HepG2 (cell line): ENCODE measurements around the gene PROSER1. TPM values are rescaled to one million over a fixed set of nuclear protein-coding genes. Genes with fewer than 3 reads are reported as not detected.

Experiments
- KDM6A ChIP-seq: IDR thresholded peaks from 2 replicates; pipeline ENCODE4 v1.6.1; 2016; ENCODE audit warnings: low read depth
- MEIS2 ChIP-seq: sonication (generic); formaldehyde crosslinking; IDR thresholded peaks from 2 replicates; pipeline ENCODE4 v1.9.0; 2021; ENCODE audit warnings: mild to moderate bottlenecking, missing genetic modification reagents
- MXD4 ChIP-seq: IDR thresholded peaks from 2 replicates; pipeline ENCODE4 v1.6.1; 2016; ENCODE audit warnings: mild to moderate bottlenecking, missing biosample characterization, missing genetic modification reagents
- MYC ChIP-seq: sonication (generic); formaldehyde crosslinking; IDR thresholded peaks from 2 replicates; pipeline ENCODE4 v1.9.0; 2021; ENCODE audit warnings: missing genetic modification reagents, borderline replicate concordance
- NFE2L2 ChIP-seq: fragments of 150-350 bp; IDR thresholded peaks from 2 replicates; pipeline ENCODE4 v1.6.1; 2014; ENCODE audit warnings: low read length
- SALL2 ChIP-seq: sonication (generic); formaldehyde crosslinking; IDR thresholded peaks from 2 replicates; pipeline ENCODE4 v1.8.1; 2023; ENCODE audit warnings: mild to moderate bottlenecking, missing genetic modification reagents, inconsistent platforms
- ZBTB40 ChIP-seq, 2 experiments: fragments of 450-650 bp in 1 of 2; sonication (generic) in 1 of 2; formaldehyde crosslinking in 1 of 2; IDR thresholded peaks; 2 replicates each; pipeline versions ENCODE4 v1.6.1 to v1.8.0; 2016 to 2022; ENCODE audit warnings: antibody characterized with exemption in 1 of 2, mild to moderate bottlenecking in 1 of 2, missing genetic modification reagents in 1 of 2
- ZKSCAN5 ChIP-seq: sonication (generic); formaldehyde crosslinking; IDR thresholded peaks from 2 replicates; pipeline ENCODE4 v1.5.1; 2020; ENCODE audit warnings: mild to moderate bottlenecking, missing genetic modification reagents
- ZMYM2 ChIP-seq: sonication (generic); formaldehyde crosslinking; IDR thresholded peaks from 2 replicates; pipeline ENCODE4 v1.8.0; 2022; ENCODE audit warnings: mild to moderate bottlenecking, missing genetic modification reagents
- ZNF124 ChIP-seq: sonication (generic); formaldehyde crosslinking; IDR thresholded peaks from 2 replicates; pipeline ENCODE4 v1.4.0; 2020; ENCODE audit warnings: missing genetic modification reagents
- ZNF180 ChIP-seq: sonication (generic); formaldehyde crosslinking; IDR thresholded peaks from 2 replicates; pipeline ENCODE4 v1.4.0; 2020; ENCODE audit warnings: low read depth, missing genetic modification reagents, borderline replicate concordance
- polyA plus RNA-seq, 8 experiments: library from polyadenylated mRNA; depleted of rRNA in 3 of 8; stranded (reverse) in 7 of 8; unstranded in 1 of 8; fragments of >200 nt; fragmentation: Illumina TruSeq in 4 of 8; extraction: Trizol in 4 of 8; gene quantifications; 2 replicates each; pipeline versions ENCODE4 v1.2.1 to v1.2.3, GENCODE V29; 2011 to 2016; ENCODE audit warnings: low read depth in 4 of 8, missing spikeins in 1 of 8, mixed read lengths in 1 of 8; ENCODE audit not compliant: insufficient read depth in 1 of 8
- total RNA-seq, 5 experiments: library from RNA; depleted of rRNA; stranded (reverse); fragments of >200 nt; fragmentation: Illumina TruSeq; extraction: Trizol; gene quantifications; 2 replicates each; pipeline ENCODE4 v1.2.3, GENCODE V29; 2016; ENCODE audit warnings: low read depth in 1 of 5
- TF ChIP-seq, protein P1 (sequence below): sonication (generic); formaldehyde crosslinking; IDR thresholded peaks from 2 replicates; pipeline ENCODE4 v1.4.0; 2020; ENCODE audit warnings: mild to moderate bottlenecking, missing genetic modification reagents, borderline replicate concordance
- TF ChIP-seq, protein P2 (sequence below): sonication (generic); formaldehyde crosslinking; IDR thresholded peaks from 2 replicates; pipeline ENCODE4 v1.4.0; 2020; ENCODE audit warnings: missing genetic modification reagents, borderline replicate concordance
- TF ChIP-seq, protein P3 (sequence below): fragments of 450-650 bp; IDR thresholded peaks from 2 replicates; pipeline ENCODE4 v1.6.1; 2016

PROSER1 gene
- total and polyA plus RNA-seq, 2 of the 13 experiments (the other 11 are each of a cell fraction or from before 2014, with no cell fraction given), result 11.4 to 17.2 TPM

- TF ChIP-seq, protein P1, sequence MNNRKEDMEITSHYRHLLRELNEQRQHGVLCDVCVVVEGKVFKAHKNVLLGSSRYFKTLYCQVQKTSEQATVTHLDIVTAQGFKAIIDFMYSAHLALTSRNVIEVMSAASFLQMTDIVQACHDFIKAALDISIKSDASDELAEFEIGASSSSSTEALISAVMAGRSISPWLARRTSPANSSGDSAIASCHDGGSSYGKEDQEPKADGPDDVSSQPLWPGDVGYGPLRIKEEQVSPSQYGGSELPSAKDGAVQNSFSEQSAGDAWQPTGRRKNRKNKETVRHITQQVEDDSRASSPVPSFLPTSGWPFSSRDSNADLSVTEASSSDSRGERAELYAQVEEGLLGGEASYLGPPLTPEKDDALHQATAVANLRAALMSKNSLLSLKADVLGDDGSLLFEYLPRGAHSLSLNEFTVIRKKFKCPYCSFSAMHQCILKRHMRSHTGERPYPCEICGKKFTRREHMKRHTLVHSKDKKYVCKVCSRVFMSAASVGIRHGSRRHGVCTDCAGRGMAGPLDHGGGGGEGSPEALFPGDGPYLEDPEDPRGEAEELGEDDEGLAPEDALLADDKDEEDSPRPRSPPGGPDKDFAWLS (CRISPR knock-in tag), result no peak
- TF ChIP-seq, protein P2, sequence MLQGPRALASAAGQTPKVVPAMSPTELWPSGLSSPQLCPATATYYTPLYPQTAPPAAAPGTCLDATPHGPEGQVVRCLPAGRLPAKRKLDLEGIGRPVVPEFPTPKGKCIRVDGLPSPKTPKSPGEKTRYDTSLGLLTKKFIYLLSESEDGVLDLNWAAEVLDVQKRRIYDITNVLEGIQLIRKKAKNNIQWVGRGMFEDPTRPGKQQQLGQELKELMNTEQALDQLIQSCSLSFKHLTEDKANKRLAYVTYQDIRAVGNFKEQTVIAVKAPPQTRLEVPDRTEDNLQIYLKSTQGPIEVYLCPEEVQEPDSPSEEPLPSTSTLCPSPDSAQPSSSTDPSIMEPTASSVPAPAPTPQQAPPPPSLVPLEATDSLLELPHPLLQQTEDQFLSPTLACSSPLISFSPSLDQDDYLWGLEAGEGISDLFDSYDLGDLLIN (CRISPR knock-in tag), result no peak
- TF ChIP-seq ZKSCAN5 (no peak), ZNF180 (CRISPR knock-in tag) (peak; percentile 77; the same call in 1 of the 2 replicates), KDM6A (no peak), MXD4 (CRISPR knock-in tag) (peak; percentile 23; the same call in 1 of the 2 replicates), ZNF124 (CRISPR knock-in tag) (0 out of 2 replicates have a peak, but pooled peaks have one; percentile 22), ZBTB40 (IDR thresholded peaks at IDR 0.05) (no peak), ZBTB40 (CRISPR knock-in tag; IDR thresholded peaks at IDR 0.05) (0 out of 2 replicates have a peak, but pooled peaks have one; percentile 48), SALL2 (CRISPR knock-in tag) (peak; percentile 61; the same call in 1 of the 2 replicates), NFE2L2 (no peak), MEIS2 (CRISPR knock-in tag) (0 out of 2 replicates have a peak, but pooled peaks have one; percentile 6), ZMYM2 (CRISPR knock-in tag) (no peak), MYC (peak; percentile 54; the same call in 1 of the 2 replicates)
- TF ChIP-seq, protein P3, sequence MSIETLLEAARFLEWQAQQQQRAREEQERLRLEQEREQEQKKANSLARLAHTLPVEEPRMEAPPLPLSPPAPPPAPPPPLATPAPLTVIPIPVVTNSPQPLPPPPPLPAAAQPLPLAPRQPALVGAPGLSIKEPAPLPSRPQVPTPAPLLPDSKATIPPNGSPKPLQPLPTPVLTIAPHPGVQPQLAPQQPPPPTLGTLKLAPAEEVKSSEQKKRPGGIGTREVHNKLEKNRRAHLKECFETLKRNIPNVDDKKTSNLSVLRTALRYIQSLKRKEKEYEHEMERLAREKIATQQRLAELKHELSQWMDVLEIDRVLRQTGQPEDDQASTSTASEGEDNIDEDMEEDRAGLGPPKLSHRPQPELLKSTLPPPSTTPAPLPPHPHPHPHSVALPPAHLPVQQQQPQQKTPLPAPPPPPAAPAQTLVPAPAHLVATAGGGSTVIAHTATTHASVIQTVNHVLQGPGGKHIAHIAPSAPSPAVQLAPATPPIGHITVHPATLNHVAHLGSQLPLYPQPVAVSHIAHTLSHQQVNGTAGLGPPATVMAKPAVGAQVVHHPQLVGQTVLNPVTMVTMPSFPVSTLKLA, result no peak
Measured at GRCh38 chr13:39037880-39038568, at the start of gene PROSER1, which contains the start of gene NHLRC3 (continued).
